ENCODE data around the gene MAG.

Gene MAG

DNA sequence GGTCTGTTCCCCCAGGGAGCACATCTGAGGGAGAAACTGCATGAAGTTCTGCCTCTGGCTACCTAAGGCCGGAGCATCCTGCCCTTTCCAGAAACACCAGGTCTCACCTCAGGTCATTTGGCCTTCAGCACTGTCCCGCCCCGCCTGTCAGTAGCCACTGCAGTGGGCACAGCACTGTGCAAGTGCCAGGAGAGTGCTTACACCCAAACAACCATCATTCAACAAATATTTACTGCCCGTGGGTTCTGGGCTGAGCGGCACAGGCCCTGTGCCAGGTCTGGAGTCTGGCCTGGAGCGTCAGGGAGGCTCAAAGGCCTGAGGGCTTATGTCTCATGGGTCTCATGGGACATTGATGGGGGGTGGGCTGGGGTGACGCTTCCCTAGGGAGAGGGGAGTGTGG is 20.4 kb upstream of the MAG start:
- peaks cover 11% of the 10 kb centered on the region for H3K79me2 ChIP-seq (ENCODE audit: control insufficient read depth, insufficient read depth, low read length, poor library complexity)
- no peak overlapping the region for H2BK5ac ChIP-seq (ENCODE audit: low read depth, low read length, poor library complexity)
- no peak overlapping the region for H4K8ac ChIP-seq (ENCODE audit: low read depth, low read length)
- no peak overlapping the region for H3K14ac ChIP-seq (ENCODE audit: low read length)
- DNase-seq: no peak
- no peaks in the 10 kb centered on the region for H3K9me3 ChIP-seq (ENCODE audit: insufficient read depth, low read depth, low read length)
- no peak overlapping the region for H2AFZ ChIP-seq (ENCODE audit: insufficient read depth, low read length, poor library complexity)
- H3K79me1 ChIP-seq (ENCODE audit: low read length): peaks cover 11% of the 10 kb centered on the region
- peaks cover 52 to 64% of the 10 kb centered on the region in 2 experiments for H3K36me3 ChIP-seq (ENCODE audit: control insufficient read depth in 1 of 2, insufficient read depth in 2 of 2, low read length in 2 of 2)
- no peak overlapping the region for H3K9ac ChIP-seq (ENCODE audit: low read length)
- no peak overlapping the region for H4K91ac ChIP-seq (ENCODE audit: low read depth, low read length)
- H3K4me2 ChIP-seq (ENCODE audit: low read length): no peak overlapping the region
- no peak overlapping the region for H4K12ac ChIP-seq (ENCODE audit: low read depth, low read length)
- H2BK12ac ChIP-seq (ENCODE audit: low read length): no peak overlapping the region
- H3K27me3 ChIP-seq (ENCODE audit: insufficient read depth, low read length): no peaks in the 10 kb centered on the region
- H3K27ac ChIP-seq (ENCODE audit: low read depth, low read length): no peak overlapping the region
- H3K23ac ChIP-seq (ENCODE audit: low read length): no peak overlapping the region
- no CpG with 5 or more reads among the region's 7 CpGs for WGBS (ENCODE audit: extremely low coverage, insufficient coverage, insufficient read length)
- H2BK120ac ChIP-seq (ENCODE audit: insufficient read depth, low read length, poor library complexity): no peak overlapping the region
- peak overlapping the region; percentile 38 for H3K18ac ChIP-seq (ENCODE audit: low read length)
- H2AK5ac ChIP-seq (ENCODE audit: low read length): no peak overlapping the region
- H3K4me1 ChIP-seq (ENCODE audit: control insufficient read depth in 1 of 2, insufficient read depth in 2 of 2, low read length in 2 of 2): peaks cover 12 to 15% of the 10 kb centered on the region in 2 experiments
- no peak overlapping the region for H3K4ac ChIP-seq (ENCODE audit: low read depth, low read length)
- no peak overlapping the region for H3K4me3 ChIP-seq (ENCODE audit: low read depth, low read length)

DNA sequence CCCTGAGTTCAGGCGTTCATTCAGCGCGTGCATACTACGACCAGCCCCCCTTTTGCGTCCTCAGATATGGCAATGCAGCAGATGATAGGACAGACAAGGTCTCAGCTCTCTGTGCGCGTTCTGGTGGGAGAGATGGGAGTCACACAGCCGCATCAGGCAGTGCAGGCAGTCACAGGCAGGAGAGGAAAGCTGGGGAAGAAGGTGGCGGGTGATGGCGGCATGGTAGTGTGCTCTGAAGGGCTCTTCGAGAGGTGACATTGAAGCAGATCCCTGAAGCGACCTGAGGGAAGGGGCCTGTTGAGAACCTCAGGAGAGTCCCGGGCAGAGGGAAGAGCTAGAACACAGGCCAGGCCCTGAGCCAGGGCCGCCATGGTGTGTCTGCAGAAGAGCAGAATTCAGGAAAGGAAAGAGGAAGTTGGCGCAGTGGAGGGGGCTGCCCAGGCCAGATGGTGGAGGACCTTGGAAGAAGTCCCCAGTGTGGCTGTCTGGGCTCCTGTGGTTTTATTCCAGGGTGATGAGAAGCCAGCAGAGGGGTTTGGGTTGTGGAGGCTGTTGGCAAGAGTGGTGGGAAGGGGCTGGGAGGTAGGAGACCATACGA is 19.7 kb upstream of the MAG start:
- Histone ChIP-seq H3K79me1 (ENCODE audit: low read length) (peaks cover 11% of the 10 kb centered on the region), H3K9ac (ENCODE audit: low read length) (no peak overlapping the region), H3K79me2 (ENCODE audit: control insufficient read depth, insufficient read depth, low read length, poor library complexity) (peaks cover 10% of the 10 kb centered on the region), H3K4ac (ENCODE audit: low read depth, low read length) (no peak overlapping the region), H4K91ac (ENCODE audit: low read depth, low read length) (no peak overlapping the region), H3K23ac (ENCODE audit: low read length) (no peak overlapping the region), H4K12ac (ENCODE audit: low read depth, low read length) (no peak overlapping the region), H2BK120ac (ENCODE audit: insufficient read depth, low read length, poor library complexity) (no peak overlapping the region), H3K27me3 (ENCODE audit: insufficient read depth, low read length) (no peaks in the 10 kb centered on the region), H3K18ac (ENCODE audit: low read length) (no peak overlapping the region), H2AFZ (ENCODE audit: insufficient read depth, low read length, poor library complexity) (no peak overlapping the region), H2BK12ac (ENCODE audit: low read length) (no peak overlapping the region), H4K8ac (ENCODE audit: low read depth, low read length) (no peak overlapping the region), H3K36me3 (ENCODE audit: control insufficient read depth in 1 of 2, insufficient read depth in 2 of 2, low read length in 2 of 2) (peaks cover 55 to 64% of the 10 kb centered on the region in 2 experiments), H3K4me3 (ENCODE audit: low read depth, low read length) (no peak overlapping the region), H2BK5ac (ENCODE audit: low read depth, low read length, poor library complexity) (no peak overlapping the region), H3K27ac (ENCODE audit: low read depth, low read length) (no peak overlapping the region), H3K4me1 (ENCODE audit: control insufficient read depth in 1 of 2, insufficient read depth in 2 of 2, low read length in 2 of 2) (peaks cover 10 to 12% of the 10 kb centered on the region in 2 experiments), H3K14ac (ENCODE audit: low read length) (no peak overlapping the region), H3K9me3 (ENCODE audit: insufficient read depth, low read depth, low read length) (no peaks in the 10 kb centered on the region), H2AK5ac (ENCODE audit: low read length) (no peak overlapping the region), H3K4me2 (ENCODE audit: low read length) (no peak overlapping the region)
- no CpG with 5 or more reads among the region's 16 CpGs for WGBS (ENCODE audit: extremely low coverage, insufficient coverage, insufficient read length)
- DNase-seq: no peak

DNA sequence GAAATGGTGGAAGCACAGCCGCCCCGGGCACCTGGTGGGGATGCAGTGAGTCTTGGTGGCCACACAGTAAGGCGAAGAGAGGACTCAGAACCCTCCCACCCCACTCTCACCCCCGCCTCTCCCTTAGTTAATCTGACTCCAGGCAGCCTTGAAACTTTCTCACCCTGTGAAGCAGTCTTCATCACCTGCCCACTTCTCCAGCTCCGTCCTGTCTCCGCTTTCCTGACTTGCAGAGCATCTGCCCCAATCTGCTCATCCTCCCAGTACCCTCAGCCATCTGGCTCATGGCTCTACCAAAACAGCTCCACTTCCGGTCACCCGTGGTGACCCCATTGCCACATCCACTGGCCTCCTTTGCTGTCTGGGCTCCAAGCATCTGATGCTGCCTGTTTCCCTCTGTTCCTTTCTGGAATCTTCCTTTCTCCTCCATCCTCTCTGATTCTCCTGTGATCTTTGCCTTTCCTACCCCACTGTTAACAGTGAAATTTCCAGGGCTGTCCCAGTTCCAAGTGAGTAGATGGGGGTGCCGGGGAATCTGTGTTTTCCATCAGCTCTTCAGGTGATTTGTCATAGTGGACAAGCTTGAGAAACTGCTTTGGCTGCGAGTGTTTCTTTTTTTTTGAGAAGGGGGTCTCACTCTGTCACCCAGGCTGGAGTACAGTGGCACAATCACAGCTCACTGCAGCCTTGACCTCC is 18.9 kb upstream of the MAG start:
- H3K79me1 ChIP-seq (ENCODE audit: low read length): peaks cover 5% of the 10 kb centered on the region
- no peak overlapping the region for H3K9ac ChIP-seq (ENCODE audit: low read length)
- H4K12ac ChIP-seq (ENCODE audit: low read depth, low read length): no peak overlapping the region
- no peak overlapping the region for H2BK12ac ChIP-seq (ENCODE audit: low read length)
- H3K27me3 ChIP-seq (ENCODE audit: insufficient read depth, low read length): no peaks in the 10 kb centered on the region
- H3K4ac ChIP-seq (ENCODE audit: low read depth, low read length): no peak overlapping the region
- no peak overlapping the region for H2AFZ ChIP-seq (ENCODE audit: insufficient read depth, low read length, poor library complexity)
- H3K18ac ChIP-seq (ENCODE audit: low read length): no peak overlapping the region
- no CpG with 5 or more reads among the region's 10 CpGs for WGBS (ENCODE audit: extremely low coverage, insufficient coverage, insufficient read length)
- H3K14ac ChIP-seq (ENCODE audit: low read length): no peak overlapping the region
- H4K8ac ChIP-seq (ENCODE audit: low read depth, low read length): no peak overlapping the region
- no peak overlapping the region for H2BK5ac ChIP-seq (ENCODE audit: low read depth, low read length, poor library complexity)
- no peak overlapping the region for H2AK5ac ChIP-seq (ENCODE audit: low read length)
- H3K27ac ChIP-seq (ENCODE audit: low read depth, low read length): no peak overlapping the region
- H3K9me3 ChIP-seq (ENCODE audit: insufficient read depth, low read depth, low read length): no peaks in the 10 kb centered on the region
- no peak overlapping the region for H4K91ac ChIP-seq (ENCODE audit: low read depth, low read length)
- H2BK120ac ChIP-seq (ENCODE audit: insufficient read depth, low read length, poor library complexity): no peak overlapping the region
- peaks cover 64 to 68% of the 10 kb centered on the region in 2 experiments for H3K36me3 ChIP-seq (ENCODE audit: control insufficient read depth in 1 of 2, insufficient read depth in 2 of 2, low read length in 2 of 2)
- no peak for DNase-seq
- H3K23ac ChIP-seq (ENCODE audit: low read length): no peak overlapping the region
- H3K79me2 ChIP-seq (ENCODE audit: control insufficient read depth, insufficient read depth, low read length, poor library complexity): peaks cover 6% of the 10 kb centered on the region
- no peak overlapping the region for H3K4me2 ChIP-seq (ENCODE audit: low read length)
- peaks cover 7 to 8% of the 10 kb centered on the region in 2 experiments for H3K4me1 ChIP-seq (ENCODE audit: control insufficient read depth in 1 of 2, insufficient read depth in 2 of 2, low read length in 2 of 2)
- no peak overlapping the region for H3K4me3 ChIP-seq (ENCODE audit: low read depth, low read length)

DNA sequence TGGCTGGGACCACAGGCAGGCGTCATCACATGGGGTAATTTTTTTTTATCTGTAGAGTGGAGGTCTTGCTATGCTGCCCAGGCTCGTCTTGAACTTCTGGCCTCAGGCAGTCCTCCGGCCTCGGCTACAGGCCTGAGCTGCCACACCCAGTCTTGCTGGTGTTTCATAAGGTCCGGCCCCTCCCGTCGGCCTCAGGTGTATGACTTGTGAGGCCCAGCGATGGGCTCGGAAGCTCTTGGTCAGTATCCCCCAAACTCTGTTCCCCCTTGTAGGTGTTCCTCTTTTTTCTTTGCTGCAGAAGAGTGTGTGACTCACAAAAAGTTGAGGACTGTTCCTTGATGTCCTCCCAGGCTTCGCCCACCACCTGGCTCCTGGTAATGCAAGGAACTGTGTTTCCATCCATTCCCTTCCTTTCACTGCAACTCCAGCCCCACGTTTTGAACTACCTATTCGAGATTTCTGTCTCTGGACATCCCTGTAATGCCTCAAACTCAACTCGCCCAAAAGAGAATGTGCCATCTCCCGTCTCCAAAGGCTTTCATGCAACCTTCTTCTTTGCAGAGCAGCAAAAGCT is 18.2 kb upstream of the MAG start:
- H3K4me2 ChIP-seq (ENCODE audit: low read length): no peak overlapping the region
- no peak overlapping the region for H3K14ac ChIP-seq (ENCODE audit: low read length)
- H2AFZ ChIP-seq (ENCODE audit: insufficient read depth, low read length, poor library complexity): no peak overlapping the region
- no peak overlapping the region for H3K4me3 ChIP-seq (ENCODE audit: low read depth, low read length)
- no peak overlapping the region for H2AK5ac ChIP-seq (ENCODE audit: low read length)
- H3K4ac ChIP-seq (ENCODE audit: low read depth, low read length): no peak overlapping the region
- H3K4me1 ChIP-seq (ENCODE audit: control insufficient read depth in 1 of 2, insufficient read depth in 2 of 2, low read length in 2 of 2): peaks cover 7 to 8% of the 10 kb centered on the region in 2 experiments
- peaks cover 6% of the 10 kb centered on the region for H3K79me2 ChIP-seq (ENCODE audit: control insufficient read depth, insufficient read depth, low read length, poor library complexity)
- peaks cover 3% of the 10 kb centered on the region for H3K79me1 ChIP-seq (ENCODE audit: low read length)
- H3K18ac ChIP-seq (ENCODE audit: low read length): no peak overlapping the region
- no peak overlapping the region for H2BK12ac ChIP-seq (ENCODE audit: low read length)
- WGBS (ENCODE audit: extremely low coverage, insufficient coverage, insufficient read length): no CpG with 5 or more reads among the region's 14 CpGs
- H3K27me3 ChIP-seq (ENCODE audit: insufficient read depth, low read length): no peaks in the 10 kb centered on the region
- H3K23ac ChIP-seq (ENCODE audit: low read length): no peak overlapping the region
- no peak overlapping the region for H4K91ac ChIP-seq (ENCODE audit: low read depth, low read length)
- no peak for DNase-seq
- H2BK120ac ChIP-seq (ENCODE audit: insufficient read depth, low read length, poor library complexity): no peak overlapping the region
- H3K27ac ChIP-seq (ENCODE audit: low read depth, low read length): no peak overlapping the region
- H3K9ac ChIP-seq (ENCODE audit: low read length): no peak overlapping the region
- no peak overlapping the region for H4K12ac ChIP-seq (ENCODE audit: low read depth, low read length)
- H4K8ac ChIP-seq (ENCODE audit: low read depth, low read length): no peak overlapping the region
- no peak overlapping the region for H2BK5ac ChIP-seq (ENCODE audit: low read depth, low read length, poor library complexity)
- no peaks in the 10 kb centered on the region for H3K9me3 ChIP-seq (ENCODE audit: insufficient read depth, low read depth, low read length)
- H3K36me3 ChIP-seq (ENCODE audit: control insufficient read depth in 1 of 2, insufficient read depth in 2 of 2, low read length in 2 of 2): peaks cover 69 to 75% of the 10 kb centered on the region in 2 experiments
